Measurements from ENCODE around the gene HS6ST1.
"Not testable (repeated sequence)": the region's sequence is repeated elsewhere in the genome, so short reads cannot be mapped to it uniquely, and the experiment has no call there.

Gene HS6ST1

DNA sequence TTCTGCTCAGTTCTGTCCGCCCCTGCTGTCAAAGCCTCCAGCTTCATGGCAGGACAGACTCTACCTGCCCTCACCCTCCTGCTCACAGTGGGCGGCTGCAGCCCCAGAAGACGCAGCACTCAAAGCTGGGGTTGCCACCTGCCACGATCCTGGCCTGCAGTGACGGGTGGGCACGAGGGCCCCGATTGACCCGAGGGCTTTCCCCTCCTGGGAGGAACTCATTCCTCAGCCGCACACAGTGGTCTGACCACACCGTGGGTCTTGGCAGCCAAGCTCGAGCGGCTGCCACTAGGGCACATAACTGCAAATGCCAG, 47.1 kb downstream of the HS6ST1 start:
- DNase-seq (ENCODE audit: insufficient read length, low spot score) (no peak), FAIRE-seq (no peak)

DNA sequence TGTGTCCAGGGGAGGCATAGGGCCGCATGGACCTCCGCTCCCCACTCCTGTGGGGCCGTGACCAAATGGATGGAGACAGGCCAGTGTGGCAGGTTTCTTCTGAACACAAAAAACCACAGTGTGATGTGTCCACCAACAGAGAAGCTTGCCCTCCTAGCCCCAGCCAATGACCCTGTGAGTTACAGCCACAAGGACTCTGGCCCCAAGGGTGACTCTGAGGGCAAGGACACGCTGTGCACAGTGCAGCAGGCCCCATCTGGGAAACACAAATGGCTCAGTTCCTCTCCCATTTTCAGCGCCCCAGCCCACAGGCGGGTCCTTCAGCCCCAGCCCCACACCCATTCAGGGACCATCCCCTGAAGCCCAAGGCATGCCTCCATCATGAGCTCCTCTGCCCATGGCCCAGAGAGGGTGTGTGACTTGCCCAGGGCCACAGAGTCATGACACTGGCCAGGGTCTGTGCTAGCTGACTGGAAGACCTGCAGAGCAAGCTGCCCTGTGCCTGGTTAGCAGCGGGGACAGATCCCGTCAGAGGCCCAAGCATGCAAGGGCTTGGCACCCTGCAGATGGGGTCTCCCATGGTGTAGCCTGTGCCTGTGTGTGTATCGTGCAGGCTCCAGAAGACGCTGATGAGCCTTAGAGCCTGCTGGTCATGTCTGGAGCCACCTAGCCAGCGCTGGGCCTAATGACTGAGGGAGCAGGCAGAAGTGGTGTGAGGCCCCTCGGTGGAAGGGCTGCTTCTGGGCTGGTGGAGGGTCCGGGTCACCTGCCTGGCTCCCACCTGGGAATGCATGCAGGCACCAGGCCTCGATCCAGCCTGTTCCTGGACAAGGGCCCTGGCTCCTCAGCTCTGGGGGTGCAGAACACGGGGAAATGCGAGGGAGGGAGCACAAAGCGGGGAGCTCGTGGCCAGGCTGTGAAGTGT, 47.7 kb downstream of the HS6ST1 start:
- no peak for DNase-seq (ENCODE audit: insufficient read length, low spot score)
- no peak for FAIRE-seq

DNA sequence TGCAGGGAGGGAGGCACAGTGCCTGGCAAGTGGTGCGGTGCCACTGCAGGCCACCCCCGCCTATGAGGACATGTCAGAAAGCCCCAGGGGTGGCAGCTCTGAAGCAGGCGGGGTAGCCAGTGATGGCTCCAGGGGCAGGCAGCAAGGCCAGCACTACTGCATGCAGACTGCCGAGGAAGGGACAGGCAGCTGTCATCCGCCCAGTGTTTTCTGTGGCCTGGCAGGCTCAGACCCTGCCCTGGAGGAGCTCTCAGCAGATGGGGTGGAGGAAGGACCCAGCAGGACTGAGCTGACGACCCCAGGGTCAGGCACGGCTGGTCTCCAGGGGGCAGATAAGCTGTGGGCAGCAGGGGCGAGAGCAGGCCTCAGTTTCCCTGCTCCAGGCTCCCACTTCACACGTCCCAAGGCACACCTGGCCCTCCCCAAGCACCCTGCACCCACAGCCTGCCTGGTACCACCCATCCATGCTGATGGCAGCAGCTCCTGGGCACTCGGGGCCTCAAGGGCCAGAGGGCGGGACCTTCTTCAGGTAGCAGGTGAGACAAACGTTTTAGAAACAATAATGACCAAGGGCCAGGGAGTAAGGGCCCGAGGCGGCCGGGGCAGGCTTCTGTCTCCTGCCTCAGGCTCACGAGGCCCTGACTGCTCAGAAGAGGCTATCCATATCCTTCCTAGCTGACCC, 48.5 kb downstream of the HS6ST1 start:
- FAIRE-seq = no peak
- DNase-seq (ENCODE audit: insufficient read length, low spot score) = no peak

DNA sequence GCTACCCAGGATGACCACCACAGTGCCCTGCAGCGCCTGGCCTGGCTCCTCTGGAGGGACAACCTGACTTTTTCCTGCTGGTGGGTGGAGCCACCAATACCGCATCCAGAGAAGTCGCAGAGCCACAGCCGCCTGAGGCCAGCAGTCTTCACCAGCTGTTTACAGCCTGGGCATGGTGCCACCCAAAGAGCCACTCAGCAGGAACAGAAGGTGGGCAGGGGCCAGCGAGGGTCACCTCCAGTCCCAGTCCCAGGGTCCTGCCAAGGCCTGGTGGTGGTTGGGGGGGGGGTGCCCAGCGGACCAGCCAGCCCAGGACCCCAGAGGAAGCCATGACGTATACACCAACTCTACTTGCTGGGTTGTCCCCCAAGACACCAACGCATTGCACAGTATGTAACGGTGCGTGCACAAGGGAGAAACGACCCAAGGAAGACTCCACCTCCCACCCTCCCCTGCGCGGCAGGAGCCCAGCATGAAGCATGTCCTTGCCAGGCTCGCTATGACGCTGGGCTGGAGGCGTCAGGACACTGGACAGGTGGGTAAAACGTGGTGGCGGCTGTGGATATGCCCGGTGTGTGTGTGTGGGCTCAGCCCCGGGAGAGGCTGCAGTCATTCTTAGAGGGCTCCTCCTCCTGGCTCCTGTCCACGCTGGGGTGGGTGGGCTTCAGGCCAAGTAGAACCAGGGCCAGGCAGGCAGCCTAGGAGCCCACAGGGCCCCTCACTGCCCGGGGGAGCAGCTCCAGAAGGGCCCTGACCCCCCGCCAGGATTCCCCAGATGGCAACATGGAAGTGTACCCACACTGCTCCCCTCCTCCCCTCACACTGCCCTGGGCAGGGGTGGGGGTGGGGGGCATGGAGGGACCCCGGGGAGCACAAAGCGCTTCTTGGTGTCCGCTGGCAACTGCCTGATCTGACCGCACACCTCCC, 49.3 kb downstream of the HS6ST1 start:
- FAIRE-seq = no peak
- no peak for DNase-seq (ENCODE audit: insufficient read length, low spot score)

DNA sequence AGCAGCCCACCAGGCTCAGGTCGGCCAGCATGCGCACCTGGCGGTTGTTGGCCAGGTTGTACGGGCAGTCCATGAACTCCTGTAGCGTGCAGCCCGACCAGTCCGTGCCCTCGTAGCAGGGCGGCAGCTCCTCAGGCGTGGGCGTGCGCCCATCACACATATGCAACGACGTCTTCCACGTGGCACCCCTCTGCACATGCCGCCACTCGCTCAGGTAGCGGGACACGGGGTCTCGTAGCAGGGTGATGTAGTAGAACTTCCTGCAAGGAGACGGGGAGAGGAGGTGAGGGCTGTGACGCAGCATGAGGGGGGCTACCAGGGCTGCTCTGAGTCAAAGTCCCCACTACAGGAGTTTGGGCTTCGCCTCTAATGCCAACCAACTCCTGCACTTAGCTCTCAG, 50.1 kb downstream of the HS6ST1 start:
- not testable (repeated sequence) for FAIRE-seq; DNase-seq (ENCODE audit: insufficient read length, low spot score)

DNA sequence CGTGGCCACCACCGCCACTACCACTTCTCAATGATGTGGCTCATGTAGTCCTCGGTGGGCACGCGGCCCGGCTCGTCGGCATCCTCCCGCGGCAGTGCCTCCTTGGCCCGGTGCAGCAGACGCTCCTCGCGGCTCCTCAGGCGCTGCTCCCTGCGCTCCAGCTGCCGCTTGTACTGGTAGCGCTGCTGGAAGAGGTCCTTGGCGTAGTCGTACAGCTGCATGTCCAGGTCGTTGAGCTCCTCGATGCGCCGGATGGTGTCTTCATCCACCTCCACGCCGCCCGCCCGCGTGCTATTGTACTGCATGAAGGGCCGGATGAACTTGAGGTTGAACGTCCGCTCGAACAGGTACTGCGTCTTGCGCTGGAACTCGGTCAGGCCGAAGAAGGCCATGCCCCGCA, 50.5 kb downstream of the HS6ST1 start:
- FAIRE-seq = peak; percentile 72
- DNase-seq (ENCODE audit: insufficient read length, low spot score) = not testable (repeated sequence)

DNA sequence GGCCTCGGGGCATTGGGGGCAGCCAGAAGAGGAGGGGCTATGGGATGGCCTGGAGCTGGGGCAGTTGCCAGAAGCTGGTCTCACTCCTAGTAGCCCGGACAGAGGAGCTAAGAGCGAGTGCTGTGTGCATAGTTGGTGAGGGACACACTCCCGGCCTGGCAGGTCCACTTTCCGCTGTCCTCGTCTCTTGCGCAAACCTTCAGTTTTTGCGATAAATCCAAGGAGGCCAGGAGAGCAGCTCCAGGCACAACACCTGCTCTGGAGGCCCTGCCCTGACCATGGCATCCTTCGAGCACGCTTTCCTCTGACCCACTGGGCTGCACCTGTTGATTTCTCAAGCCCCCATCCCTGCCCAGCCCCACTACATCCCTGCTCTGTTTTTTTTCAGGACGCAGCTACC, 51.0 kb downstream of the HS6ST1 start:
- DNase-seq (ENCODE audit: insufficient read length, low spot score); FAIRE-seq: not testable (repeated sequence)

DNA sequence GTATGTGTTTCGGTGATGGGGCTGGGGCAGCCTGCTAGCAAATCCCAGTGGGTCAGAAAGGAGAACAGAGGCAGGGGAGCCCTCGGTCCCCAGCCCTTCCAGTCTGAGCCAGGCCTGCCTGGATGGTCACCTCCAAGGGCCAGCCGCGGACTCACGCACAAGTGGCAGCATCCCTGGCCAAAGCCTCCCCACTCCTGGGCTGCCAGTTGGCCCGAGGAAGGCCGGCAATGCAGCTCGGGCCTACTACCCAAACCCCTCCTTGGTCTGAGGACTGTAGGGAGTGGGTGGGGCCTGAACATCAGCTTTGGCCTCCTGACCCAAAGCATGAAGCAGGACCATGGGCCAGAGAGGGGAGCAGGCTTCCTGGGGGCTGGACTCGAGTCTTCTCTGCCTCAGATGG, 51.5 kb downstream of the HS6ST1 start:
- not testable (repeated sequence) for FAIRE-seq; DNase-seq (ENCODE audit: insufficient read length, low spot score)

DNA sequence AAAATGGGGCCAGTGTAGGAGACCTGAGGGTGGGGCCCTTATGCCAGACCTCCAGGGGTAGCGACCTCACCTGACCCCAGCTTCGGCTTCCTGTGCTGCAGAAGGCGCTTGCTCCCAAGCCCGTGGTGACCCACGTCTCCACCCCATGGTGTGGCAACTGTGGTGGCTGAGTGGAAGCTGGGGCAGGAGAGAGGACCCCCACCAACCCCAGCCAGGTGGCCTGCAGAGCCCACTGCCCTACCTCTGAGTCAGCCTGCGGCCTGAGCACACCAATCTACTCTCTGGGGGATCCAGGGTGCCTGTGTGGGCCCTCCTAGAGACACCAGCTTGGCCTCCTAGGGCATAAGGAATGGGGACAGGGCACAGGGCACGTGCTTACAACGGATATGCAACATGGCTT, 52.2 kb downstream of the HS6ST1 start:
- not testable (repeated sequence) for DNase-seq (ENCODE audit: insufficient read length, low spot score)
- peak; percentile 73 for FAIRE-seq

DNA sequence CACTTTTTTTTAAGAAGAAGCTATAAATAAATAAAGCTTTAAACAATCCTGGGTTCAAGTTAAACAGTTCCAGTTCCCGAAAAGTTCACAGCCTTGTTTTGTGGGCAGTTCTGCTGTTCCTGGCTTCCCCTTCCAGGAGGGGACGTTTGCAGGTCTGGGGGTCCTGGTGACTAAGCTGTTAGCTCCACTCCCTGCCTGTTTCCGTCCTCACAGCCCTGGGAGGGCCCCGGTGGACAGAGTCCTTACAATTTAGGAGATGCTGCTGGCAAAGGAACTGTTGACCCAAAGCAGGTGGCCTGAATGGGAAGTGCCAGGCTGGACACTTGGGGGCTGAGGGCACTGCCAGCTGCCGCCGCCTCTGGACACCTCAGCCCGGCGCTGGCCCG, 53.1 kb downstream of the HS6ST1 start:
- DNase-seq (ENCODE audit: insufficient read length, low spot score) = not testable (repeated sequence)
- FAIRE-seq = peak; percentile 84

DNA sequence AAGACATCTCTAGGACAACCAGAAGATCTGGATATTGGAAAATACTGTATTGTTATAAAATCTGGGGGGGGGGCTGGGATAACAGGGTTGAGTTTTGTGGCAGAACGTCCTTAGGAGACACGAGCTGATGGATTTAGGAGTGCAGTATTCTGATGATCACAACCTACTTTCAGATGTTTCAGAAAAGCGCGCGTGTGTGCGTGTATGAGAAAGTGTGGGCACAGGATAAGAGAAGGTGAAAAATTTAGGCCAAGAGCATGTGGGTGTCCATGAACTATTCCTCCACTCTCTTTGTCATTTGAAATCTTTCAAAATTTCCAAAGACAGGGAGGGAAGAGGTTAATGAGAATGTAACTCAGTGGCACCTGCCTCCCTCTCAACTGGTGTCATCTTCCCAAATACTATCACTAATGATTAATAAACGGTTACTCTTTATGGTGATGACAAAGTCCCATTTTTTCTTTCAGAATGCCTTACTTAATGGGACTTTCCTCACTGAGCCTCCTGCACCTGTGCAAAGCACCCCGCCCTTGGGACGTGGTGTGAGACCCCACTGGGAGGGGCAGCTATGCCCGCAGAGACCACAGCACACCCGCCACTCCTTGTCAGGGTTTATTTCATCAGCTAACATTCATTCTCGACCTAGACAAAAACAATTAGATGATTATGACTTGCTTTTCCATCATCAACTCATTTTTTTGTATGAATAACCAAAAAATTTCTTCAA, 53.6 kb downstream of the HS6ST1 start:
- DNase-seq (ENCODE audit: insufficient read length, low spot score) (no peak), FAIRE-seq (no peak)

DNA sequence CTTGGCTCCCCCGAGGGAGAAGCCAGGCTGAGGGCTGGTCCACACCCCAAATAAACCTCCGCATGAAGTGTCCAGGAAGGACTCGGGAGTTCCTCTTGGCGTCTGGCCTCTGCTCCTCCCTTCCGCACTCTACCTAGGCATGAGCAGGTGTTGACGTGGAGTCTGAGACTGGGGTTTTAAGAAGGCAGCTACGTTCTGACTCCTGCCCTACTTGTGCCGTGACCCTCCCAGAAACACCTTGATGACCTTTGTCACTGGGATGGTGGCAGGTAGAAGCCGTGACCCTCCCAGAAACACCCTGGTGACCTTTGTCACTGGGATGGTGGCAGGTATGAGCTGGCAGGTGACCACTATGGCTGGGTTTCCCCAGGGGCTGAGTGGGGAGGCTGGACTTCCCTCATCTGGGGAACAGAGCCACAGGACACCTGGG, 54.8 kb downstream of the HS6ST1 start:
- FAIRE-seq (no peak), DNase-seq (ENCODE audit: insufficient read length, low spot score) (no peak)

DNA sequence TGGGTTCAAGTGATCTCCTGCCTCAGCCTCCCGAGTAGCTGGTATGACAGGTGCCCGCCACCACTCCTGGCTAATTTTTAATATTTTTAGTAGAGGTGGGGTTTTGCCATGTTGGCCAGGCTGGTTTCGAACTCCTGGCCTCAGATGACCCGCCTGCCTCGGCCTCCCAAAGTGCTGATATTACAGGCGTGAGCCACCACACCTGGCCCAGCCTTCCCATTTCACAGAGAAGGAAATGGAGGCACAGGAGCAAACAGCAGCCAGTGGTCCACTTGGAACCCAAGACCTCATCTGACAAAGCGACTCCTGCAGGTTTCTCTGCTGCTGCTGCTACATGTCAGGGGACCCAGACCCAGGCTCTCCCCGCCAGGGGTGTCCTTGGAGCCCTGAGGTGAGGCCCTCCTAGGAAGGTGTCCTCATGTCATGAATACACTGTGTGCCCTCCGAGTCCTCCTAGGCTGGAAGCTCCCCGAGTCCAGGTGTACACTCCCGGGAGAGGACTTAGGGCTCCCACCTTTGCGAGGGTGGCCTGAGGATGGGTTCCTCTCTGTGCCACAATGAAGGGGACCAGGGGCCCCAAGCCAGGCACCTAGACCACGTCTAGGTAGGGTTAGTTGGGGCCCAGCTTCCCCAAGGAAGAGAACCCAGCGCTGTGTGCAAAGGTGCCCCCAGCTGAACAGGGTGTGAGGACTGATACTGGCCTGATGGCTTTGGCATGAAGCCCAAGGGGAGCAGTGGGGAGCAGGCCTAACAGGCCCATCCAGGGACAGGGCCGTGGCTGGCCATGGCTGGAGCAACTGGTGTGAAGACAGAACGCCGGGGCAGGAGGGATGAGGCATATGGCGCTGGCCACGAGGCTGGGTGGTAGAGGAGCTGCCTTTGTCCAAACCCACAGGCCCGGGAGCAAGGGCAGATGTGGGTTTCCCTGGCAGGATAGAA, 56.1 kb downstream of the HS6ST1 start:
- FAIRE-seq = no peak

DNA sequence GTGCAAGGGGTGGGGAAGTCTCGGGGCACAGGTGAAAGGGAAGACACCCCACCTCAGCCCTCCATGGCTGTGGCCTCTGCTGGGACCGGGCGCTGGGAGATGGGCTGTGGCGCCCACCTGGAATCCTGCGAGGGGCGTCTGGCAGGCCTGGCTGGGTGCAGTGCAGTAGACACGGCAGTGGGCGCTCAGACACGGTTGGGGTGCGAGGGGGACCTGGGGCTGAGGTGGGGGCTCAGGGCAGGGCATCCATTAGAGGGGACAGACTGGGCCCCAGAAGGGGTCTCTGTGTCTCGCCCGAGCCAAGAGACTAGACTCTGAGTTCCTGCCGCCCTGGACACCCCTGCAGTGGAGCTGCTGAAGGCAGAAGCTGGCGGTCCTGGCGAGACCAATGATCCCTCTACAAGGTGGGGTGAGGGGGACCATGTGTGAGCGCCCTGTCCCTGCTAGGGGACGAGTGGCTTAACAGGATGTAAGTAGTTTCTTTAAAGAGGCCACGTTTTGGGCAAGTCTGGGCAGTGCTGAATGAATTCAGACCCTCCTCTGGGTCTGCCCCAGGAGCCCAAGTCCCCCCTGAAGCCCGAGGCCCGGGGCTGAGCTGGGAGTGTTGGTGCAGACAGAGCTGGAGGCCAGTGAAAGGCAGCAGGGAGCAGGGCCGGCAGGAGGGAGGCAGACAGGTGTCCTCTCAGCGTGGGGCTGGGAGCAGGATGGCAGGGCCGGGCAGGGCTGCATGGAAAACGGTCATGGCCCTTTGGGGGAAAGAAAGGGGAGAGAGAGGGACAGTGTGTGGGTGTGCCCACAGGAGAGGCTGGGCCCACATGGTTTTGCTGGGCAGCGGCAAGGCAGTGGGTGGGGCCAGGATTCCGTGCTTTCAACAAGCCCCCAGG, 57.2 kb downstream of the HS6ST1 start:
- no peak for DNase-seq (ENCODE audit: insufficient read length, low spot score)

More for the DNA sequence above, 56.1 kb downstream of the HS6ST1 start:
- DNase-seq (ENCODE audit: insufficient read length, low spot score) = no peak

DNA sequence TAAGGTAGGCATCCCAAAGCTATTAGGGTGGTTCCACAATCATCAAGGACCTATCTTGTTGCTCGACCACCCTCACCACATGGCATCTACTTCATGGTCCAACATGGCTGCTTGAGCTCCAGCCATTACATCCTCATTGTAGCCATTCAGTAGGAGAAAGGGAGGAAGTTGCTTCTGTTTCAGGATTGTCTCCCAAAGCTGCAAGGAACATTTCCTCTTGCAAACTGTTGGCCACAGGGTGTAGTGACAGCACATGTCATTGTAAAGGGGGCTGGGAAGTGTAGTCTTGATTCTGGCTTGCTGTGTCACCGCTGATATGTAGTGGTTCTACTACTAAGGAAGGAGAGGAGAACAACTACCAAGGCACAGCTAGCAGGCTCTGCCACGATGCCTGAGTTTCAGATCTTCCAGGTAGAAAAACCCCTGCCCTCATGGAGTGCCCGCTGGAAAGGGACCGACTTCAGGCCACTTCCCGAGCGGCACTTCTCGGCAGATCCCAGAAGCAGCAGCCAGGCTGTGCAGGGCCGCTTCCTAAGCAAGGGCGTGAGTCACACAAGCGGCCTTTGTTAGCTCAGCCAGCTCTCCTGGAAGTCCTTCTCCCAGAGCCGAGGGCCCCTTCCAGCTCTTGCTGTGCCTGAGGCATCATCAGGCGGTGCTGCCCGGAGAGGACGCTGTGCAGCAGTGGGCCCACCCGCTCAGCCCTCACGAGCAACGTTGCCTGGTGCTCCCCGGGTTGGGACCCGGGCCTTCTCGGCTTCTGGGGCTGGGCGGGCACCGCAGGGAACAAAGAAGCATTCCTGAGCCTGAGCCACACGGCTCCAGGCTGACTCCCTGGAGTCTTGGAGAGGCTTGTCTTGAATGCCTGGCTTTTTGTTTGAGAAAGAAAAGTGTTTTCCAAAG, 58.2 kb downstream of the HS6ST1 start:
- DNase-seq (ENCODE audit: insufficient read length, low spot score) (no peak), FAIRE-seq (no peak)

More for the DNA sequence above, 57.2 kb downstream of the HS6ST1 start:
- FAIRE-seq = no peak

DNA sequence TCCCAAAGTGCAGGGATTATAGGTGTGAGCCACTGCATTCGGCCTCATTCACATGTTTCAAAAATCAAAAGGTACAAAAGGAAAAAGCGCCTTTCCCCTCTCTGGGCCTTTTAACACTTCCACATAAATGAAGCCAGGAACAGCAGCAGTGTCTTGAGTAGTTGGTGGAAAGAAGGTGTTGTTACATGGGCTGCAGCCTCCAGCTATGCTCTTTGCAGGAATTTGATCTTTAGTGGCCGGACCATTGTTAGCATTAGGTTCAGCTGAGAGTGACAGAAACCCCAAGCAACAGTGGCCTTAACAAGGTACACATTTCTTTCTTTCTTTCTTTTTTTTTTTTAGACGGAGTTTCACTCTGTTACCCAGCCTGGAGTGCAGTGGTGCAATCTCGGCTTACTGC, 59.1 kb downstream of the HS6ST1 start:
- FAIRE-seq (no peak), DNase-seq (ENCODE audit: insufficient read length, low spot score) (no peak)

DNA sequence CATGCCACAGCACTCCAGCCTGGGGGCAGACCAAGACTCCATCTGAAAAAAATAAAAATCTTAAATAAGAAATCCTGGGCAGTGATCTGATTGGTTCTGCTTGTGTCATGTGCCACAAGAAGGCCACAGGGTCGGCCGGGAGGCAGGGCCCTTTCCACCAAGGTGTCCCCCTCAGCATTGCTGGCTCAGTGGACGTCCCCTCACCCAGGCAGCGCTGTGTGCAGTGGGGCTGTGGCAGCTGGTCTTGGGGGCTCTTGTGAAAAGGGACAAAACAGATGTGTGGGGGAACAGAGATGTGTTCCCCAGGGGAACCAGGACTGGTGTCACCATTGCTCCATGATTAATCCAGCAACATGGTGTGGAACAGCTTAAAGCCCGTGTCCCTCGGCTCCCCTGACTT, 60.5 kb downstream of the HS6ST1 start:
- DNase-seq (ENCODE audit: insufficient read length, low spot score) (no peak), FAIRE-seq (no peak)

Data from HTR-8/SVneo (cell line).